GM12878 (cell line): ENCODE measurements around the gene LMX1B.
"Not testable (repeated sequence)": the region's sequence is repeated elsewhere in the genome, so short reads cannot be mapped to it uniquely, and the experiment has no call there.

ENCODE experiments used
- BCL11A ChIP-seq: IDR thresholded peaks from 2 replicates; pipeline ENCODE4 v1.6.1; 2011; ENCODE audit warnings: low read depth, low read length
- BCL3 ChIP-seq: IDR thresholded peaks from 2 replicates; pipeline ENCODE4 v1.6.1; 2011; ENCODE audit warnings: borderline replicate concordance, low read depth, mild to moderate bottlenecking, moderate library complexity, low read length; ENCODE audit not compliant: insufficient read depth, poor library complexity, severe bottlenecking
- CTCF ChIP-seq, 3 experiments: IDR thresholded peaks in 2 of 3; conservative IDR thresholded peaks in 1 of 3; 2 replicates each; pipeline ENCODE4 v1.5.1; 2011; ENCODE audit warnings: low read depth in 3 of 3, low read length in 3 of 3, mild to moderate bottlenecking in 3 of 3, control low read depth in 2 of 3, moderate library complexity in 2 of 3, inconsistent platforms in 1 of 3, mixed read lengths in 1 of 3; ENCODE audit not compliant: control insufficient read depth in 2 of 3, insufficient read depth in 1 of 3; ENCODE audit errors: extremely low read depth in 1 of 3
- EGR1 ChIP-seq, 2 experiments: IDR thresholded peaks; 1 replicate in 1 of 2; 2 replicates in 1 of 2; pipeline ENCODE4 v1.6.1; 2011 to 2012; ENCODE audit warnings: low read depth in 2 of 2, low read length in 2 of 2, borderline replicate concordance in 1 of 2, mild to moderate bottlenecking in 1 of 2, moderate library complexity in 1 of 2
- ESRRA ChIP-seq: IDR thresholded peaks from 2 replicates; pipeline ENCODE4 v1.6.1; 2012; ENCODE audit warnings: mild to moderate bottlenecking, low read length, improper control_type of control experiment
- HDGF ChIP-seq: fragments of 450-650 bp; IDR thresholded peaks from 2 replicates; pipeline ENCODE4 v1.6.1; 2016; ENCODE audit warnings: antibody characterized with exemption
- MTA2 ChIP-seq: fragments of 450-650 bp; IDR thresholded peaks from 2 replicates; pipeline ENCODE4 v1.6.1; 2016; ENCODE audit warnings: low read depth, mild to moderate bottlenecking, moderate library complexity
- POLR2AphosphoS2 ChIP-seq: IDR thresholded peaks from 2 replicates; pipeline ENCODE4 v1.6.1; 2011; ENCODE audit warnings: low read depth, mild to moderate bottlenecking, low read length, improper control_type of control experiment, moderate library complexity
- SUZ12 ChIP-seq: fragments of 200-600 bp; sonication (generic); IDR thresholded peaks from one replicate; pipeline ENCODE4 v1.6.1; 2018; ENCODE audit warnings: antibody characterized with exemption, mild to moderate bottlenecking; ENCODE audit not compliant: unreplicated experiment

- TF ChIP-seq ESRRA; BCL11A; CTCF (IDR thresholded peaks at IDR 0.05 in 2 of 3, conservative IDR thresholded peaks at IDR 0.05 in 1 of 3; ENCODE audit: control insufficient read depth in 2 of 3, extremely low read depth in 1 of 3, insufficient read depth in 1 of 3, low read depth in 3 of 3, low read length in 3 of 3); SUZ12; POLR2AphosphoS2; BCL3; EGR1 (IDR thresholded peaks at IDR 0.05; ENCODE audit: borderline replicate concordance in 1 of 2, low read depth in 2 of 2, low read length in 2 of 2); MTA2; HDGF: not testable (repeated sequence)
These were observed 111.8 kb downstream of the LMX1B start for GRCh38 chr9:126725485-126725884.
